Islet precursor cell (in vitro differentiated cells): ENCODE results near the gene GMIP.
"Not testable (repeated sequence)": the region's sequence is repeated elsewhere in the genome, so short reads cannot be mapped to it uniquely, and the experiment has no call there.

Experiments used
- DNase-seq: peaks from one replicate; pipeline ENCODE4 v3.0.0-alpha.2; 2018

Gene GMIP

GRCh38 chr19:19643158-19644053 lies at the start of gene GMIP:
Gene GMIP, minus strand, starts transcription at chr19:19643657. Its CDS starts 128 bp downstream, at chr19:19643529.
- DNase-seq, result peak; percentile 86

GRCh38 chr19:19691683-19692082 lies 48.2 kb upstream of the GMIP start:
- DNase-seq, result no peak

- not testable (repeated sequence) for DNase-seq
Measured at GRCh38 chr19:19689023-19689422, 45.6 kb upstream of the GMIP start.

- no peak for DNase-seq
Measured at GRCh38 chr19:19687090-19687489, 43.6 kb upstream of the GMIP start.

GRCh38 chr19:19686580-19686979 lies 43.1 kb upstream of the GMIP start:
- no peak for DNase-seq

- DNase-seq, result not testable (repeated sequence)
Measured at GRCh38 chr19:19686119-19686518, 42.7 kb upstream of the GMIP start.

GRCh38 chr19:19679176-19680073 lies 36.0 kb upstream of the GMIP start:
- peak; percentile 18 for DNase-seq

- DNase-seq, result peak; percentile 5
Measured at GRCh38 chr19:19677579-19677978, 34.1 kb upstream of the GMIP start.

GRCh38 chr19:19674315-19674714 lies 30.9 kb upstream of the GMIP start:
- no peak for DNase-seq

GRCh38 chr19:19672816-19673215 lies 29.4 kb upstream of the GMIP start:
- peak; percentile 37 for DNase-seq

GRCh38 chr19:19670070-19670551 lies 26.7 kb upstream of the GMIP start:
- DNase-seq, result peak; percentile 44

GRCh38 chr19:19668230-19669012 lies 25.0 kb upstream of the GMIP start, which contains the start of gene ZNF101:
Gene ZNF101, plus strand, starts transcription at chr19:19668839. Its CDS starts 125 bp downstream, at chr19:19668964.
- peak; percentile 96 for DNase-seq

GRCh38 chr19:19665420-19665948 lies 22.0 kb upstream of the GMIP start:
- DNase-seq, result peak; percentile 6

- DNase-seq, result peak; percentile 98
Measured at GRCh38 chr19:19663256-19664120, 20.0 kb upstream of the GMIP start, which contains the start of gene ATP13A1. Gene ATP13A1, minus strand, starts transcription at chr19:19663676. Its CDS starts 10 bp downstream, at chr19:19663666.

GRCh38 chr19:19662871-19663255 lies 19.4 kb upstream of the GMIP start:
- DNase-seq, result peak; percentile 59

- no peak for DNase-seq
Measured at GRCh38 chr19:19662344-19662743, 18.9 kb upstream of the GMIP start.

GRCh38 chr19:19661675-19662251 lies 18.3 kb upstream of the GMIP start:
- peak; percentile 41 for DNase-seq

- peak; percentile 48 for DNase-seq
Measured at GRCh38 chr19:19661141-19661674, 17.8 kb upstream of the GMIP start.

- peak; percentile 43 for DNase-seq
Measured at GRCh38 chr19:19659646-19660245, 16.3 kb upstream of the GMIP start.

GRCh38 chr19:19657397-19657783 lies 13.9 kb upstream of the GMIP start:
- no peak for DNase-seq
